HG02571 (cell line): Measurements from ENCODE around the gene ACKR2.
A peak's percentile ranks its signal among the peaks of the same experiment; 100 is the strongest.
"Not testable (repeated sequence)": the region's sequence is repeated elsewhere in the genome, so short reads cannot be mapped to it uniquely, and the experiment has no call there.

Experiments used
- ATAC-seq: cut with Tn5 transposase; IDR thresholded peaks from one replicate; pipeline ENCODE4 v1.9.1; 2021; ENCODE audit warnings: mild to moderate bottlenecking, moderate library complexity; ENCODE audit not compliant: unreplicated experiment

The ACKR2 gene

DNA sequence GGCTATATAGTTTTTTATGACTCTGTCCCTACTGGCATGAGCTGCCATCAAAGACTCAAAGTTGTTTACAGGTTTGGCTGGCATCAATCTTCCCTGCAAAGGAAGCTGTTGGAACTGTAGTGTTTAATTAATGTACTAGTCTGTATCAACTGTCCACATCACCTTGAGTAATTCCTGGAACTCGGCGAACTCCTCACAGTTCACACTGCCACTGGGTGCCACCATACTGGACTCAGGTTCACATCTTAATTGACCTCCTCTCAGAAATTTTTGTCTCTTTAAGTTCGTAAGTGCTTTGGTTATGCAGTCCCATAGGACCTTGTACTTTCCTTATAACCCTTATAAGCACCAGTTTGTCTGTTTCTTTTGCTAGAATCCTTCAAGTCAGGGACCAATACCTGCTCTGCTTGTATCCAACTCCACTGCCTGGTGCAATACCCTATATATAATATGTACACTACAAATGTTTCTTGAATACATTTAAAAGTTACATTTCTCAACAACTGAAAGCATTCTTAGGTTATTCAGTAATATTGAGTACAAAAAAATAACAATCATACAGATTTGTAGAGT is 8.1 kb upstream of the ACKR2 start:
- no peak for ATAC-seq

DNA sequence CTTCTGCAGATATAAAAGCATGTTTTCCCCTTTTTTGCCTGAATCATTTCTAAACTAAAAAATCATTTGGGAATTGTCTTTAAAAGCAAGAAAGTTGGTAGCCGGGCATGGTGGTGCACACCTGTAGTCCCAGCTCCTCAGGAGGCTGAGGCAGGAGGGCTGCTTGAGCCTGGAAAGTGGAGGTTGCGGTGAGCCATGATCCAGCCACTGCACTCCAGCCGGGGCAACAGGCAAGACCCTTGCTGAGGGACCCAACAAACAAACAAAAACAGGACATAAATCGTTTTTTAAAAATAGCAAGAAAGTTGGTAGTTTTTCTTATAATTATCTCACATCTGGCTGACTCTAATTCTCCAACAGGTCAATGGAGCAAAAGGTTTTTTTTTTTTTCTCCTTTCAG is 7.5 kb upstream of the ACKR2 start:
- no peak for ATAC-seq

DNA sequence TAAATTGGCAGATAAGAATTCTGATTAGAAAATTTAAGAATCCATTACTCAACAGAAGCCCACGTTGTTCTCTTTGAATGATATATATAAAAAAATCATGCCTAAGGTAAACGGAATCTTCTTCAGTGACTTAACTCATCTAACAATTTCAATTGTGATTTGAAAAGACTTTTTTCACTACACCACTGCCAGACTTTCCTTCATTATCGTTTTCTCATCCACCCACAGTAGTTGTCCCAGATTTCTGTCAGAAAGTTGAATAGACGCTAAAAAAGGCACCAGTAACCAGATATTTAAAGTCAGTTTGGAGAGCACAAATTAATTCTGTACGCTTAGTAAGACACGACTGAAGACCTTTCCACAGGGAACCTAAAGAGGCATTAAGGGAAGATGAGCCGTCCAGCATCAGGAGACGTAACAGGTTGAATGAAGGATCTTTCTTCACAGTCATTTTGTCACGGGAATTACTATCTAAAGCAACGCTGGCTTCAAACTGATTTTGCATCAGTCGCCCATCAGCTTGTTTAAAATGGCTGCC is 6.3 kb upstream of the ACKR2 start:
- ATAC-seq: no peak

DNA sequence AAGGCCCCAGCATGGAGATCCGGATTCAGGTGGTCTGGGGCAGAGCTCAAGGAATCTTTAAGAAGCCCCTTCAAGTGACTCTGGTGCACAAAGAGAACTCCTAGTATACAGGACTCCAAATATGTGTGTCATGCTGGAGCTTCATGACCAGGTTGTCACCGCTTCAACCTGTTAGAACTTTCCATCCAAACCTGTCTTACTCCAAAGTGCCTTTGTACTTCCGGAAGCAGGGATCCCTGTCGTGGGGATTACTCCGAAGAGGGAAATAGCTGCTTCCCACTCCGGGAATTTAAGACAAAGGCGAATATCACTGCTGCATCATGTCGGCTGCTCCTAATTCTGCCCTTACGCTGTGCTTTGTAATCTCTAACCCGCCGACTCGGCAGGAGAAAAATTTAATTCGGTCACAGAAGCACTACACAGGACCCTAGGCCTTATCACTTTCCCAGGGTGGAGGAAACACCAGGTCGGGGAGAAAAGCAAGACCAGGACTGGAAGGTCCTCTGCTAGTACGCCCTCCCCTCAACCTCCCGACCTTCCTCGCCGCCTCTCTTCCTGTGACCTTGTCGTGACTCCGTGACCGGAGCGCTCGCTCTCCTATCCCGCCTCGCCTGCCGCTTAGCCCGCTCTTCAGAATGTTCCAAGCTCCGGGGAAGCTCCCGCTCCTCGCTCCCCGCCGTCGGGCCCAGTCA is 5.7 kb upstream of the ACKR2 start:
- peak; percentile 27 for ATAC-seq

DNA sequence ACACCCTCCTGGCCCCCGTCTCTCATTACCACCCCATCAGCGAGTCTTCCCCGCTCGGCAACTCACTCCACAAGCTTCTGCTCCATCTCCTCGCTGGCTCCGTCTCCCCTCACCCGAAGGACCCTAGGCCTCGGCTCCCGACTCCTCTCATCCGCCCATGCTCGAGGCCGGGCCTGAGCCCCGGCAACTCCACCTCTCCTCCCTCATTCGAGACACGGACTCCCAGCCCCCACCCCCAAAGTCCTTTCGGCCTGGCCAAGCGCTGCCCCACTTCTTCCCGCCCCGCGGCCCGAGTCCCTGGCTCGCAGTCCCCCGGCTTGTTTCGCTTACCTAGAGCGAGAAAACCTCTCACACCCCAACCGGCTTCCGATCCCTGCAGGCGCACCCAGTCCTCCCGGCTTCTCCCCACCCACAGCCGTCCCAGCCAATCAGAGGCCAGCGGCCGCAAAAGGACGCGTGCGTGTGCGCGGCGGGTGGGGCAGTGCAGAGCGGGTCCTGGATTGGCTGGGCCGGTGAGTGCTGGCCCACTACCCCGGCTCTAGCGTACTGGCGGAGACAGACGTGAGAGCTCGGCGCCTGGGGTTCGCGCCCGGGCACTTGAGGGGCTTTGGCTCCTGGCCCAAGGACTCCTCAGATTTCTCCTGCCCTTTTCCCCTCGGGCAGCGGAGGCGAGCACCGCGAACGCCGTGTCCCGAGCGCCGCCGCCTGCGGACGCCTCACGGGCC is 5.0 kb upstream of the ACKR2 start, which contains the start of gene HIGD1A:
Gene HIGD1A (minus strand): TSS at position 385 of the 725 bp plus-strand sequence. CDS start 10,237 bp downstream, outside the sequence.
- peak; percentile 99 for ATAC-seq

DNA sequence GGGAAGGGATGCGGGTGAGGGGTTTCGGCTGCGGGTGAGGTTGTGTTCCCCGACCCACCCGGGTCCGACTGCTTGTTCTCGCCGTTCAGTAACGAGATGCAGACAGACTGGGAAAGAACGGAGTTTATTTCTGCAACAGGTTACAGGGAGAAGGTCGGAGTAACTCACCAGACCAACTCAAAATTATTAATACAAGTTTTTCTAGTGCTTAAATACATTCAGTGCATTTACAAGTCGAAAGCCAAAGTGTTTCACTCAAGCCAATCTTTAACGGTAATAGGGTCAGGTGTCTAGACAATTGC is 4.5 kb upstream of the ACKR2 start:
- no peak for ATAC-seq

DNA sequence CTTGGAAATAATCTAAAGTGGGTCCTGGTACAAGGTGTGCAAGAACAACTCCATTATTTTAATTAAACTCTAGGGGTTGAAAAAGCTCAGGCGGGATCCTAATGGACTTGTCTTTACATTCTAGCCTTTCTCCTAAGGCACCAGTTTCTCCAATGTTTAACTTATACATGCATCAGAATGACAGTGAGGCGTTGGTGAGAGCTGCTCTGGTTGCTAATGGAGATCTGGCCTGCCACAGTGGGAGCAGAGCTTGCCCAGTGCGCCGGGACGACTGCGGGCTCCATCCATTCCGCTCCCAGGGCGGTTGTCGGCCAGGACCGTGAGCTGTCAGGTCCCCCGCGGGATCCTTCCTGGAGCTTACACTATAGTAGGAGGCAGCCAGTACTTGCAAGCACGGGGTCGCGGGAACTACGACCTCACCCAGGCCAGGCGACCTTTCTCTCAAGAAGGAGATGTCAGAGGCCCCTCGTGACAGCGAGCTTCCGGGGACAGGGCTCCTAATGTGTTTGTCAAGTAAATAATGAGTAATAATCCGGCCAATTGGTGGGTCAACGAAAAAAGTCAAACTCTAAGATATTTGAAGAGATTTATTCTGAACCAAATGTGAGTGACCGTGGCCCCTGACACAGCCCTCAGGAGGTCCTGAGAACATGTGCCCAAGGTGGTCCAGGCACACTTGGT is 4.0 kb upstream of the ACKR2 start:
- no peak for ATAC-seq

DNA sequence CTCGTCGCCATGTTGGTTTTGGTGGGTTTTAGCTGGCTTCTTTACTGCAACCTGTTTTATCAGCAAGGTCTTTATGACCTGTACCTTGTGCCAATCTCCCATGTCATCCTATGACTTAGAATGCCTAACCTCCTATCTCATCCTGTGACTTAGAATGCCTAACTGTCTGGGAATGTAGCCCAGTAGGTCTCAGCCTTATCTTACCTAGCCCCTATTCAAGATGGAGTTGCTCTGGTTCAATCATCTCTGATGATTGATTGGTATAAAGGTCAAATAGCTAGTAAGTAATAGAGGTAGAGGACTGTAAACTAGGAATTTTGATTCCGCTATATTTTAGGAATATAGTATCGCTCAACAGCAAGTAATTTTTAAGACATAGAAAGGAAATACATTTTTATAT is 1.3 kb upstream of the ACKR2 start:
- no peak for ATAC-seq

DNA sequence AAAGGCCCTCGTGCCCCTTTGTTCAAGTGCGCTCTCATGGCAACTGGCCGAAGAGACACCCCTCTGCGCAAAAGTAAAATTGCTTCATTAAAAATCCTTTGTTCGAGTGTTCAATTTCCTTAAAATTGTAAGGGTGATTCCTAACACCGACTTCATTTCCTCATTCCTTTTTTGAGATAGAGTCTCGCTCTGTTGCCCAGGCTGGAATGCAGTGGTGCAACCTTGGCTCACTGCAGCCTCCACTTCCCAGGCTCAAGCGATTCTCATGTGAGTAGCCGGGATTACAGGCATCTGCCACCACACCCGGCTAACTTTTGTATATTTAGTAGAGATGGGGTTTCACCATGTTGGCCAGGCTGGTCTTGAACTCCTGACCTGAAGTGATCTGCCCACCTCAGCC is 1.5 kb downstream of the ACKR2 start:
- not testable (repeated sequence) for ATAC-seq

DNA sequence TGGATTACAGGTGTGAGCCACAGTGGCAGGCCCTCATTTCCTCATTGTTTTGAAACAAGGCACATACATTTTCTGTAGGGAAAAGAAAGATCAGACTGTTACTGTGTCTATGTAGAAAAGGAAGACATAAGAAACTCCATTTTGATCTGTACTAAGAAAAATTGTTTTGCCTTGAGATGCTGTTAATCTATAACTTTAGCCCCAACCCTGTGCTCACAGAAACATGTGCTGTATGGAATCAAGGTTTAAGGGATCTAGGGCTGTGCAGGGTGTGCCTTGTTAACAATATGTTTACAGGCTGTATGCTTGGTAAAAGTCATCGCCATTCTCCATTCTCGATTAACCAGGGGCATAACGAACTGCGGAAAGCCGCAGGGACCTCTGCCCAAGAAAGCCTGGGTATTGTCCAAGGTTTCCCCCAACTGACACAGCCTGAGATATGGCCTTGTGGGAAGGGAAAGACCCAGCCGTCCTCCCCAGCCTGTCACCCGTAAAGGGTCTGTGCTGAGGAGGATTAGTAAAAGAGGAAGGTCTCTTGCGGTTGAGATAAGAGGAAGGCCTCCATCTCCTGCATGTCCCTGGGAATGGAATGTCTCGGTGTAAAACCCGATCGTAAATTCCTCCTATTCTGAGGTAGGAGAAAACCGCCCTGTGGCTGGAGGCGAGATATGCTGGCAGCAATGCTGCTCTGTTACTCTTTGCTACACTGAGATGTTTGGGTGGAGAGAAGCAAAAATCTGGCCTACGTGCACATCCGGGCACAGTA is 2.1 kb downstream of the ACKR2 start:
- not testable (repeated sequence) for ATAC-seq

DNA sequence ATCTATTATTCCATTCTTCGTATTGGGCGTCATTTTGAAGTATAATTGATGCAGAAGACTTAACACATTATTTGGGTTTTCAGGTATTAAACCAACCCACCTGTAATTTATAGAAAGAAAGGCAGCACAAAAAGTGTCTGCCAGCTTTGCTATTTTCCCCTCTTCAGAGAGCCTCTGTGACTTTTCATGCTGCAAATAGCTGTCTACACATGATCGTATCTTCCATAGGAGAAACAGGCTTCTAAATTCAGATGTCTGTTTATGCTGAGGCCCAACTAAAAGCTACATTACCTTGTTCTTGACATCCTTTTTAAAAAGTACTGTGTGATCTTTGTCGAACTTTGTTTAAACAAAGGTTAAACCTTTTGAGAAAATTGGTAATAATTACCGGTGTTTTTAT is 5.0 kb downstream of the ACKR2 start:
- no peak for ATAC-seq

DNA sequence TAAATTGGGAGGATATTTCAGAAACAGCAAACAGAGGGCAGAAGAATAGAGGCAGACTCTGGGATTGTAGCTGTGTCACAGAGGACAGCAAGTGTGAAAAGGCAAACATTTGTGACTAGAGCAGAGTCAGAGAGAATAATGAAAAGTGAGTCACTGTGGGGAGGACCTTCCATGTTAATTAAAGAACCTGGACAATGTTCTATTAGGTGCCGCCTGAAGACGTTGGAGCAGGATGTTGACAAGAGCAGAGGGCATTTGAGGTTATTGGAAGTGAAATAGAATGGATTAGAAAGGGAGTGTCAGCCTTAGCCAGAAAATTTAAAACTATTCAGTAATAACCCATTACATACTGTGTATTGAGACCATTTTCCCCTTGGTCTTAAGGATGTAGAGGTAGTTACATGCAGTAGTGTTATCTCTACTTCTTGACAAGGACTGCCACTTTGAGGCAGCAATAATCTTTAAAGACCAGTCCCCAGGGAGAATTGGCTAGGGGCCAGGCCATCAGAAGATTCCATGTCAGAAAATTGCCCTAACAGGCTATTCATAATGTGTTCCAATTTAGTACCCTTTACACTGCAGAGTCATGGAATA is 5.8 kb downstream of the ACKR2 start:
- no peak for ATAC-seq

DNA sequence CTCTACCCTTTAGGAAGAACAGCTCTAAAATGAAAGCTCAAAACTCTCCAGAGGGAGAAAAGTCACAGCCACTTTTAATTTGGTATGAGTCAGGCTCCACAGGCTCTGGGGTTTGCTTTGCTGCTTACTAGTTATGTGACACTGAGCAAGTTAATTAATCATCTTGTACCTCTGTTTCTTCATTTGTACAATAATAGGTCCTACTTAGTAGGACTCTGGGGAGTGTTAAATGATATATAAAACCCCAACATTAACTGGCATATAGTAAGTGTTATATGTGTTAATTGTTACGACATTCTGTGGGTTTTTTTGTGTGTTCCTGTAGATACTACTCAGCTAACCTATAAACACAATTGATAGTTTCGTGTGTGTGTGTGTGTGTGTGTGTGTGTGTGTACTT is 6.6 kb downstream of the ACKR2 start:
- no peak for ATAC-seq

DNA sequence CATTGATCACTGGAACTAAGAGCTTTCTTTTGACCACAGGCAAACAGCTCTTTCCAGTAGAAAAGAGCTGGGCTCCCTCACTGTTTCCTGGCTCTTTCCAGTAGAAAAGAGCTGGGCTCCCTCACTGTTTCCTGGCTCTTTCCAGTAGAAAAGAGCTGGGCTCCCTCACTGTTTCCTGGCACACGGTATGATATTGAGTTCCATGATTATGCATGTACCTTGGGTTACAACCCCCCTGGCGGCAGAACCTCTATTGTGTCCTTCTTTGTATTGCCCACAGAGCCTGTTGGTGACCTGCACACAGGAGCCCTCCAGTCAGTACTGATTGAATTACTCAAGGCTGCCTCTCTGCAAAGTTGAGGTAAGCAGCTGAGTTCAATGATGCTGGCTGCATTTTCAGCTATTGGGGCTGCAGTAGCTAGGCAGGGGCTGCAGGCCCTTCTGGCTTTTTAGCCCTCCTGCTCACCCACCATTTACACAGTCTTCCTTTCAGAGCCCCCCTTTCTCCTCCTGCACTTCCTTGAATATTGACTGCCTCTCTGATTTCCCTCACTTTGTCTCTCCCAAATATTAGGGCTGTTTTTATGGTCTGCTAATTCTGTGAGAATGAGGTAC is 10.2 kb downstream of the ACKR2 start:
- no peak for ATAC-seq

DNA sequence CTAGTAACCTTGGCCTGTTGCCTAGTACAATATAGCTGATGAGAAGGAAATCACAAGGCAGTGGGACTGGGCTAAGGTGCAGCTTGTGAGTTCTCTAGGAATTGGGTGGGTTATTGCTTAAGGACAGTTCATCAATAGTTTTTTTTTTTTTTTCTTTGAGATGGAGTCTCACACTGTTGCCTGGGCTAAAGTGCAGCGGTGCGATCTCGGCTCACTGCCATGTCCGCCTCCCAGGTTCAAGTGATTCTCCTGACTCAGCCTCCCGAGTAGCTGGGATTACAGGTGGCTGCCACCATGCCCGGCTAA is 11.5 kb downstream of the ACKR2 start:
- ATAC-seq: no peak

DNA sequence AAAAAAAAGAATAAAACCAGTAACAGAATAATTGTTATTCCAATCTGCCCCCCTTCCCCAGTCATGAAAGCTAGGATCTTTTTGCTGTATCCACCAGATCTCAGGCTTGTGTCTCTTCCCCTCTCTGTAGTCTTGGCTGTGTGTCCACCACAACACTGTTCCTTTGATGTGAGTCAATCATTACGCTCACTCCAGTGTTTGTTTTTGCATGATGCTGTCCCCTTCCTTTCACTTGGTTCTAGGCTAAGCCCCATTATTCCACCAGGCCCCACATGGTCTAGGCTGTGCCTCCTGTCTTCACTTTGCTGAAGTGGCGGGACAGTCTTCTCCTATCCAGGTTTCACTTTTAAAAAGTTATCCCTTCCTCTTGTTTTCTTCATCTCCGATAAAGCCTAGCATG is 13.6 kb downstream of the ACKR2 start:
- ATAC-seq: no peak

DNA sequence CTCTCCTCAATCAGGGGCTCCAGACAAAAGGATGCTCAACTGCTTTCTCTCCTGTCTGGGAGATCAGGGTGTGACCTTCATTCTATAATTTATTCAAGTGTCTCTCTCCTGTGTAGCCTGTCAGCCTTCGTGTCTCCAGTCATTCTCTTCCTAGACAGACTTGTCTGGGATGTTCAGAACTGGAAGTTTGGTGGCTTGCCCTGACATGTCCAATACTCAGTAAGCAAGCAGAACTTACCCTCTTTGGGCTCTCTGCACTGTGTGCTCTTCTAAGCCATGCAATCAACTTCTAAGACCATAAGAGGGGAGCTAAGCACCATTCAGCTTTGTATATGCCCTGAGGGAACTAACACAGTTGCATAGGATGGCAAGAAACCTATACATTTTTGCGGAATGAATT is 14.1 kb downstream of the ACKR2 start:
- no peak for ATAC-seq

DNA sequence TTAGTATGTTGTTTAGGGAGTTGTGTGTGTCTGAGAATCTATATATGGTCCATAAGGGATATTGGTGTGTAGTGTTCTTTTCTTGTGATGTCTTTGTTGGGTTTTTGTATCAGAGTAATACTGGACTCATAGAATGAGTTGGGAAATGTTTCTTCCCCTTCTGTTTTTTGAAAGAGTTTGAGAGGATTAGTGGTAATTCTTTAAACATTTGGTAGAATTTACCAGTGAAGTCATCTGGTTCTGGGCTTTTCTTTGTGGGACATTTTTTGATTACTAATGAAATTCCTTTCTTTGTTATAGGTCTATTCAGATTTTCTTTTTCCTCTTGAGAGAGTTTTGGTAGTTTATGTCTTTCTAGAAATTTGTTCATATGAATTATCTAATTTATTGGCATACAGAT is 16.9 kb downstream of the ACKR2 start:
- ATAC-seq: no peak

DNA sequence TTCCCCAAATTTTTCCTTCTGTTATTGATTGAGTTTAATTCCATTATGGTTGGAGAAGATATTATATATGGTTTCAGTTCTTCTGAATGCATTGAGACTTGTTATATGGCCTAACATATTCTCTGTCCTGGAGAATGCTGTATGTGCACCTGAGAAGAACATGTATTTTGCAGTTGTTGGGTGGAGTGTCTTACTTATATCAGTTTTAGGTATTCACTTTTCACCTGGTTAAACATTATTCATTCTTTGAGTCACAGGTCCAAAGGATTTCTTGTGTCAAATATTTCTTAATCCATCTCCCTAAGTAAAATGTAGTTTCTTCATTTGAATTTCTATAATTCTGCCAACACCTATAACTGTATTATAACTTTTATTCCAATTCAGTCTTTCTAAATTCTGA is 17.8 kb downstream of the ACKR2 start:
- ATAC-seq: no peak

DNA sequence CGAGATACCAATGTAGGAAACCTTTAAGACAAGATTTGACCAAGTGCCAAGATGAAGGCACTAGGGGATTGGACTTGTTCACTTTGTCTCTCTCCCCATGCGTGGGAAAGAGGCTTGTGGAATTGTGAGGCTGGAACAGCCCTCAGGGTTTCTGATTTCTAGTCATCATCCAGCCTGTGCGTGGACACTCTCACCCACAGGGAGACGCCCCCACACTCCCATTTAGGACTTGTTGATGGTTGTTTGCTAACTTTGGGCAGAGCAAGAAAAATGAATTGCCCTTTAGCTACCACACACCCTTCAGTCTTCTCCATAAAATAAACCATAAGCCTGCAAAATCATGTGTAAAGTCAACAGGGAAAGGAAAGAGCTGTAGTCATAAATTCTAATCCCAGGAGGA is 18.4 kb downstream of the ACKR2 start:
- no peak for ATAC-seq
